ENCODE results near the gene MAP2K7. TPM values are rescaled to one million over a fixed set of nuclear protein-coding genes. Genes with fewer than 3 reads are reported as not detected.

The MAP2K7 gene
- total RNA-seq, 1 experiment from 2014 or later: 8.3 TPM

DNA sequence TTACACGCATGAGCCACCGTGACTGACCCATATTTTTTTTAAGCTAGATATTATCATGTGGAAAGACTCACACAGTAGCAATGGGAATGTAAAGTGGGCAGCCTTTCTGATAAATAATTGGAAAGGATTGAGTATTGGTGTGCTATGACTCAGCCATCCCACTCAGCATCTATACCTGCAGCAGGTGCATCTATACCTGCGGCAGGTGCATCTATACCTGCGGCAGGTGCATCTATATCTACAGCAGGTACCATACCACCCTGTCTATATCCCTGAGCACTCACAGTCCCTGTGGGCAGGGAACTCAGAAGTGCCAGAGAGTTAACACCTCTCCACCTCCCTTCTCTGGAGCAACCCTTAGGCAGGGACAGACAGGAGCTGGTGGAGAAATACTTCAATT is 20.6 kb upstream of the MAP2K7 start:
- no peak for DNase-seq (ENCODE audit: low read depth)

DNA sequence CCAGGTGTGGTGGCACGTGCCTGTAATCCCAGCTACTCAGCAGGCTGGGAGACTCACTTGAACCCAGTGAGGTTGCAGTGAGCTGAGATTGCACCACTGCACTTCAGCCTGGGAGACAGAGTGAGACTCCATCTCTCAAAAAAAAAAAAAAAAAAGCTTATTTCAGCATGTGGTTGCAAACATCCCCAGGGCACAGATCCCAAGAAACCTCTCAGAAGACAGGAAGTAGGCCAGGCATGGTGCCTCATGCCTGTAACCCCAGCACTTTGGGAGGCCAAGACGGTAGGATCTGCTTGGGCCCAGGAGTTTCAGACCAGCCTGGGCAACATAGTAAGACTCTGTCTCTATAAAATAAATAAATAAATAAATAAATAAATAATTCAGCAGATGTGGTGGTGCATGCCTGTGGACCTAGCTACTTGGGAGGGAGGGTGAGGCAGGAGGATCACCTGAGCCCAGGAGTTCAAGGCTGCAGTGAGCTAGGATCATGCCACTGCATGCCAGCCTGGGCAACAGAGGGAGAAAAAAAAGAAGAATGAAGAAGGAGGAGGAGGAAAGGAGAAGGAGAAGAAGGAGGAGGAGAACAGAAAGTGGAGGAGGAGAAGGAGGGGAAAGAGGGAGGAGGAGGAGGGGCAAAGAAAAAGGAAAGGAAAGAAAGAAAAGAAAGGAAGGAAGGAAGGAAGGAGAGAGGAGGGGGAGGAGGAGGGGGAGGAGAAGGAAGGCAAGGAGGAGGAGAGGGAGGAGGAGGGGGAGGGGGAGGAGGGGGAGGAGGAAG is 19.7 kb upstream of the MAP2K7 start:
- peak; percentile 84 for DNase-seq (ENCODE audit: low read depth)

DNA sequence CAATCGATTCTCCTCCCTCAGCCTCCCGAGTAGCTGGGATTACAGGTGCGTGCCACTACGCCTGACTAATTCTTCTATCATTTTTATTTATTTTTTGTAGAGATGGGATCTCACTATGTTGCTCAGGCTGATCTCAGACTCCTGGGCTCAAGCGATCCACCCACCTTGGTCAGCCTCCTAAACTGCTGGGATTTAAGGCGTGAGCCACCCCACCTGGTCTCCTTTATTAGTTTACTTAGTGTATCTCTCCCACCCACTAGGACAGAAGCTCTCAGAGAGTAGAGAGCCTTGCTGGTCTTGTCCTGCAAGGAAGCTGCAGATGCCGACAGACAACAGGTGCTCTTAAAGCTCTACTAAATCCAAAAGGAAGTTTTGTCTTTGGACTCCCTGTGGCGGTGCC is 17.9 kb upstream of the MAP2K7 start:
- DNase-seq (ENCODE audit: low read depth): no peak

DNA sequence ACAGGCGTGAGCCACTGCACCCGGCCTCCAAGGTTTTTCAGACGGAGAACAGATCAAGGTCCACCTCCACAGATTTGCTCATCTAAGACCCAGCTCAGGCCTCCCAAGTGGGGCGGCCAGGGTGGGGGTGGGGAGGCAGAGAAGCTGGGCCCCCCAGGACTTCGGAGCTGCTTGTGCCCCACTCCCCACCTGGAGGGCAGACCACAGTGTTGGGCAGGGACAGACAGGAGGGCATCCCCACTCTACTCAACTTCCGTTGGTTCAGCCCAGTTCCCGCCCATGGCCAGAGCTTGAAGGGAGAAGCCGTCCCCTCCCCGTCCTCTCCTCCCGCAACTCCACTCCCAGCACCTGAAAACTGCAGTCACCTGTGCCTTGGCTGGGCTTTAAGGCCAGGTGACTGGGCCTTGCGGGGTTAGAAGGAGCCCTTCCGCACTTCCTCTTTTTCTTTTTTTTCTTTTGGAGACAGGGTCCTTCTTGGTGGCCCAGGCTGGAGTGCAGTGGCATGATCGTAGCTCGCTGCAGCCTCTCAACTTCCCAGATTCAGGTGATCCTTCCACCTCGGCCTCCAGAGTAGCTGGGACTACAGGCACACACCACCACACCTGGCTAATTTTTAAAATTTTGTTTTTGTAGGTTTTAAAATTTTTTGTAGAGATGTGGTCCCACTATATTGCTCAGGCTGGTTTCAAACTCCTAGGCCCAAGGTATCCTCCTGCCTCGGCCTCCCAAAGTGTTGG is 16.1 kb upstream of the MAP2K7 start:
- no peak for DNase-seq (ENCODE audit: low read depth)

GRCh38 chr19:7888145-7888825 is 15.4 kb upstream of the MAP2K7 start, which contains the start of gene LRRC8E:
Gene LRRC8E (plus strand): TSS chr19:7888510. CDS start chr19:7895604, 7,094 bp downstream.
- peak; percentile 81 for DNase-seq (ENCODE audit: low read depth)

DNA sequence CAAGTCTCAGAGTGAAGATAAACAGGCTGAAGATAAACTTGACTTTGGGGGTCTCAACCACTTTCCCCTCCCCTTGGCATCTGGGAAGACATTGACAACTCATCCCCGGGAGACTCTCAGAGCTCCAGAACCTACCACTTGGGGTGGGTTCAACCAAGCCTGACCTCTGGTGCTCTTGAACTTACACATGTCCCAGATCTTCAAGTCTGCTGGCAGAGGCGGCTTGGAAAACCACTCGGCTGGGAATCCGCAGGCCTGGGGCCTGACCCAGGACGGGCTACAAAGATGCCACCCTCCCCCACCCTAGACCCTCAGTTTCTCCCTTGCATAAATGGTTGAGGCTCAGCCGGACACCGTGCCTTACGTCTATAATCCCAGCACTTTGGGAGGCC is 14.9 kb upstream of the MAP2K7 start:
- no peak for DNase-seq (ENCODE audit: low read depth)

- peak; percentile 72 for DNase-seq (ENCODE audit: low read depth)
These were observed 10.1 kb upstream of the MAP2K7 start for GRCh38 chr19:7893362-7894101.

- DNase-seq (ENCODE audit: low read depth): no peak
These were observed 8.9 kb upstream of the MAP2K7 start for GRCh38 chr19:7894612-7895309.

- no peak for DNase-seq (ENCODE audit: low read depth)
These were observed 8.1 kb upstream of the MAP2K7 start for GRCh38 chr19:7895565-7895964.

- DNase-seq (ENCODE audit: low read depth): no peak
These were observed 6.4 kb upstream of the MAP2K7 start for GRCh38 chr19:7897292-7897691.

DNA sequence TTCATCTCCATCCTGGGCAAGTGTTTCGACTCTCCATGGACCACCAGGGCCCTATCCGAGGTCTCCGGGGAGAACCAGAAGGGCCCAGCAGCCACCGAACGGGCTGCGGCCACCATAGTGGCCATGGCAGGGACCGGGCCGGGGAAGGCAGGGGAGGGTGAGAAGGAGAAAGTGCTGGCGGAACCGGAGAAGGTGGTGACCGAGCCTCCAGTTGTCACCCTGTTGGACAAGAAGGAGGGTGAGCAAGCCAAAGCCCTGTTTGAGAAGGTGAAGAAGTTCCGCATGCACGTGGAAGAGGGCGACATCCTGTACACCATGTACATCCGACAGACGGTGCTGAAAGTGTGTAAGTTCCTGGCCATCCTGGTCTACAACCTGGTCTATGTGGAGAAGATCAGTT is 4.7 kb upstream of the MAP2K7 start:
- DNase-seq (ENCODE audit: low read depth): no peak

DNA sequence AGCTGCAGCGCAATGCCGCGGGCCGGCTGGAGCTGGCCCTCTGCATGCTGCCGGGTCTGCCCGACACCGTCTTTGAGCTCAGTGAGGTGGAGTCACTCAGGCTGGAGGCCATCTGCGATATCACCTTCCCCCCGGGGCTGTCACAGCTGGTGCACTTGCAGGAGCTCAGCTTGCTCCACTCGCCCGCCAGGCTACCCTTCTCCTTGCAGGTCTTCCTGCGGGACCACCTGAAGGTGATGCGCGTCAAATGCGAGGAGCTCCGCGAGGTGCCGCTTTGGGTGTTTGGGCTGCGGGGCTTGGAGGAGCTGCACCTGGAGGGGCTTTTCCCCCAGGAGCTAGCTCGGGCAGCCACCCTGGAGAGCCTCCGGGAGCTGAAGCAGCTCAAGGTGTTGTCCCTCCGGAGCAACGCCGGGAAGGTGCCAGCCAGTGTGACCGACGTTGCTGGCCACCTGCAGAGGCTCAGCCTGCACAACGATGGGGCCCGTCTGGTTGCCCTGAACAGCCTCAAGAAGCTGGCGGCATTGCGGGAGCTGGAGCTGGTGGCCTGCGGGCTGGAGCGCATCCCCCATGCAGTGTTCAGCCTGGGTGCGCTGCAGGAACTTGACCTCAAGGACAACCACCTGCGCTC is 3.8 kb upstream of the MAP2K7 start:
- no peak for DNase-seq (ENCODE audit: low read depth)

- DNase-seq (ENCODE audit: low read depth): no peak
These were observed 3.2 kb upstream of the MAP2K7 start for GRCh38 chr19:7900401-7900870.

- DNase-seq (ENCODE audit: low read depth): no peak
These were observed 2.7 kb upstream of the MAP2K7 start for GRCh38 chr19:7900931-7901330.

DNA sequence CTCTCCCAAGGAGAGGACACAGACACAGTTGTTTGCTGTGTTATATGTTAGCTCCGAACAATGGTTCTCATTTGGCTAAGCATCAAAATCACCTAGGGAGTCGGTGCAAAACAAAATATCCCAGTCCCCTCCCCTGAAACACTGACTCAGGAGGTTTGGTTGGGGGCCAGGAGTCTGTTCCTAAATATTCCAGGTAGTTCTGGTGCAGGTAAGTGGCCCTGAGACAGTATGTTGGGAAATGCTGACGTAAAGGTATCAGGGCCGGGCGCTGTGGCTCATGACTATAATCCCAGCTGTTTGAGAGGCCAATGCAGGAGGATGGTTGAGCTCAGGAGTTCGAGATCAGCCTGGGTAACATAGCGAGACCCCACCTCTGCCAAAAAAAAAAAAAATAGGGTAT is 2.3 kb upstream of the MAP2K7 start:
- no peak for DNase-seq (ENCODE audit: low read depth)

DNA sequence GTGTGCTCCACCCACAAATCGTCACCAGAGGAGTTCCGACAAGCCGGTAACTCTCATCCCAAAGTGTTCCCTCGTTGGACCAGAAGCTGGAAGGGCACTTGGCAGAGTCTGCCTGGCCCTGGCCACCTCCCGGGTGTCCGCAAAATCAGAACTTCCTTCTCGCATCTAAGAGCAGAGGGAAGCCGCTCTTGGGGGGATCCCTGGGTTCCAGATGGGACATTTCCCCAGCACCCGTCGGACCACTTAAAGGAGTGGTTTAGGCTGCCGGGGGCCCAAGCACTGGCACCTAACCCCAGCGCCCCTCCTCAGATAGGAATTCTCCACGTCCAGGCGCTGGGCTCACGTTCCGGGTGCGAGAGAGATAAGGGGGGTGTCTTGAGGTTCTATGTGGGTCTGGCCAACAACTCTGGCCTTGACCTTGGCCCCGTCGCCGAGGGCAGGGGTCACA is 857 bp upstream of the MAP2K7 start:
- DNase-seq (ENCODE audit: low read depth): no peak

DNA sequence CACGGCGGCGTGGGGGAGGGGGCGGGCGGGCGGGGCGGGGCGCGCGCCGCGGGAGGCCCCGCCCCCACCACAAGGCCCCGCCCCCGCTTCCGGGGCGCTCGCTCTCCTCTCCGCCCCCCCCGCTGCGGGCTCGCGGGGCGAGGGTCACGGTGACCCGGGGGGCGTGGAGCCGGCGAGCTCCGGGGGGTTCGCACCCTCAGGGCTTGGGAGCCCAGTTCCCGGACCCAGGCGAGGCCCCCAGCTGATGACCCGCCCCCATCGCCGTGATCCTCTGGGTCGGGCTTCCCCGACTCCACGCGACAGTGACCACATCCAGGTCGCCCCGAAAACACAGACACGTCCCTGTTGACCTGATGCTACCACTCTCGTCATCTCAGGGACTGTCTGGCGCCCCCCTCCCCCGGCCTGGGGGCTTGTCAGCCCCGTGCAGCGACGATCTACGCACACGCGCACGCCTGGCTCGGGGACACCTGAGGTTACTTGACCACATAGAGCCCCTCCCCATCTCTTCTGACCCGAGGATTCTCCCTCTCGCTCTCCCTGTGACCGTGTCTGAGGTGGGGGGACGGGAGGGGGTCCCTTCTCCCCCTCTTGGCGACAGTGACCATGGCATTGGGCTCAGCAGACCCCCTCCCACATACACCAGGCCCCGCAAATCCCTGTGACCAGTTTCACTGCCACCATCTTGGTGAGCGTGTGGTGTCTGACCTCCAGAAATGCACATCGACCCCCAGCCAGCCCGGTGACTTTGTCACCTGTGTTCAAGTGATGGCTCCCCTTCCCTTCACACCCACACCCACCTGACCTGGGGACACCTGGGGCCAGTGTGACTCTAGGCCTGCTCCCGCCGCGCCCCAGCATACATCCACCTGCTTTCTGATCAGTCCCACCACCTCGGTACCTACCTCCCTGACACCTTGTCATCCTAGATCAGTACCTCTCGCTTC is 670 bp downstream of the MAP2K7 start:
- DNase-seq (ENCODE audit: low read depth): no peak

- DNase-seq (ENCODE audit: low read depth): no peak
These were observed 1.6 kb downstream of the MAP2K7 start for GRCh38 chr19:7905268-7905667.

- DNase-seq (ENCODE audit: low read depth): no peak
These were observed 2.2 kb downstream of the MAP2K7 start for GRCh38 chr19:7905859-7906258.
